Limb (tissue), 2 donors: ENCODE results near the gene AP4M1.

Experiments
- DNase-seq, 2 donors: peaks; one replicate each; pipeline ENCODE4 v3.0.0-alpha.2; 2016; ENCODE audit errors: extremely low spot score in 2 of 2

AP4M1 gene

DNA sequence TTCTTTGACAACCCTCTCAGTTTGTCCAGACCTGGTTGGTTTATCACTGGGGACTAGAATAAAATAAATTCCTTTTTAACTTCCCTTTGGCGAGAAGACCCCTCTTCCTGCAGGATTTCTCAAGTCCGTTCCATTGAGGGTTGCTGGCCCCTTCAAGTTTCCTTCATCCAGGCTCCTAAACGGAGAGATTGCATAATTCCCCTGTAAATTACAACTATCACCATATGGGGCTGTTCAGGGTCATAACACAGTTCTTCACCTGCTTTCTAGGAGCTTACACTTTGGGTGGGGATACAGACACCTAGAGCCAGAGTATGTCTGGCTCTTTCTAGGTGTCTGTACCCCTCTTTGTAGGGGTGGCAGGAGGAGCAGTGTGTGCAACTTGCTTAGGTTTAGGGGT is 15.9 kb upstream of the AP4M1 start:
- DNase-seq, result no peak

DNA sequence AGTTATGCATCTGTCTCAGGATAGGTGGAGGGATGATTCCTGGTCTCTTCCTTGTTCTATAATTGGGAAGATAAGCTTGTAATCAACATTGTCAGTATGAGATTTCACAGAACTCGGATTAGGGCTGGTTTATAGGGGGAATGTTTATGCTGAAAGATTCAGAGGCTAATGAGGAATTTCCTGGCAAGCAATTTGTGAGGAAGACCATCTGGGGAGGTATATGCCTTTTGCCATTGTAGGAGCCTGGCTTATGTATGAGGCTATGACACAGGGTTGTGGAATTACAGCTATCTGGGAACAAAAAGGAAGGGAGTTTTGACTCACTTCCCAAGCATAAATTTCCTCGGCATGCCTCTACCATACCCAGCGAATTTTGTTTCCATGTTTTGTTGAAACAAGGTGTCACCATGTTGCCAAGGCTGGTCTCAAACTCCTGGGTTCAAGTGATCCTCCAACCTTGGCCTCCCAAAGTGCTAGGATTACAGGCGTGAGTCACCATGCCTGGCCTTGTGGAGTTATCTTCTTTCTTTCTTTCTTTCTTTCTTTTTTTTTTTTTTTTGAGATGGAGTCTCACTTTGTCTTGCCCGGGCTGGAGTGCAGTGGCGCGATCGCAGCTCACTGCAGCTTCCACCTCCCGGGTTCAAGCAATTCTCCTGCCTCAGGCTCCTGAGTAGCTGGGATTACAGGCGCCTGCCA is 14.2 kb upstream of the AP4M1 start:
- no peak for DNase-seq

- DNase-seq, result no peak
These were observed 13.3 kb upstream of the AP4M1 start for GRCh38 chr7:100088095-100088620.

DNA sequence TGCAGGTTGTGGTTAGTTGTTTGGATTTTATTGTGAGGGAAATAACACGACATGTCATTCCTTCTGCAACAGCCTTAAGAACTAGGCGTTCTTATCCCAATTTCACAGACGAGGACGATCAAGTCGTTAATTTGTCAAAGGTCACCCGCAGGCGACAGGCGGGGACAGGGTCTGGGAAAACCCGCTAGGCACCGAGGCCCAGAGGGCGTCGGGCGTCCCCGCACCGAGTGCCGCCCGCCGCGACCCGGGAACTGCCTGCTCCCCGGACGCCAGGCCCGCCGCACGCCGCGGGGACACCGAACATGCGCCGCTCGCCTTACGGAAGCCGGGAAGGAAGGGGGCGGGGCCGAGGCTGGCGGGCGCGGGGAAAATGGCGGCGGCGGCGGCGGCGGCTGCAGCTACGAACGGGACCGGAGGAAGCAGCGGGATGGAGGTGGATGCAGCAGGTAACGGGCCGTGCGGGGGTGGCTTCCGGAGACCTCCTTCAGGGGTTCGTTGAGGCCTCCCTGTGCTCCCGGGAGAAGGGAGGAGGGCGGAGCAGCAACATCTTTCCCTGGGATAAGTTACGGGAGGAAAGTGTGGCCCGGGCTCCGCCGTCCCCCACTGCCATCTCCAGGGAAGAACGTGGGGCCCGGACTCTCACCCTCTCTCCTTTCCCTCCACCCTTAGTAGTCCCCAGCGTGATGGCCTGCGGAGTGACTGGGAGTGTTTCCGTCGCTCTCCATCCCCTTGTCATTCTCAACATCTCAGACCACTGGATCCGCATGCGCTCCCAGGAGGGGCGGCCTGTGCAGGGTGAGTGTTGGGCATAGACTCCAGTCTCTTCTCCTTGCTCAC is 12.6 kb upstream of the AP4M1 start, which contains the start of gene COPS6:
TSS of gene COPS6 (plus strand) at position 349 of the 837 bp plus-strand sequence. CDS start at position 371, 22 bp downstream.
- DNase-seq, result peak; percentile 62 to 91

DNA sequence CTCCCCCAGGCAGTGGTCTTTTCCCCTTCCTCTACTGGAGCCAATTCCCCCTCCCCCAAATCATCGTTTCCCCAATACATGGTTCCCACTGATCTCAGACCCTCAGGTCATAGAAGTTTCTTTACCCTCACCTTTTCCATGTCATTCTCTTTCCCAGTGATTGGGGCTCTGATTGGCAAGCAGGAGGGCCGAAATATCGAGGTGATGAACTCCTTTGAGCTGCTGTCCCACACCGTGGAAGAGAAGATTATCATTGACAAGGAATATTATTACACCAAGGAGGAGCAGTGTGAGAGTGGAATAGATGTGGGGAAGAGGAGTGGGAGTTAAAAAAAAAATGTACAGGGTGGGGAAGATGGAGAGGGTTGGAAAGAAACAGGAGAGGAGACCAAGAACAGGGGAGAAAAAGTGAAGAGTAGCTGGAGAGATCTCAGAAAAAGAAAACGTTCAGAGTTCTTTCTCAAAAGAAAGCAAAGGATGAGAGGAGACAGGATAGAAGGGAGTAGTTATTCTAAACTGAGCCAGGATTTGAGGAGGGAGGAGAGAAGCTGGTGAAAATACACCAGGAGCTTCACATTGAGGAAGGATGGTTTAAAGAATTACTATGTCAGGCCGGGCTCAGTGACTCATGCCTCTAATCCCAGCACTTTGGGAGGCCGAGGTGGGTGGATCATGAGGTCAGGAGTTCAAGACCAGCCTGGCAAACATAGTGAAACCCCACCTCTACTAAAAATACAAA is 11.8 kb upstream of the AP4M1 start:
- DNase-seq, result no peak

GRCh38 chr7:100090527-100091410 is 10.7 kb upstream of the AP4M1 start:
- no peak for DNase-seq

DNA sequence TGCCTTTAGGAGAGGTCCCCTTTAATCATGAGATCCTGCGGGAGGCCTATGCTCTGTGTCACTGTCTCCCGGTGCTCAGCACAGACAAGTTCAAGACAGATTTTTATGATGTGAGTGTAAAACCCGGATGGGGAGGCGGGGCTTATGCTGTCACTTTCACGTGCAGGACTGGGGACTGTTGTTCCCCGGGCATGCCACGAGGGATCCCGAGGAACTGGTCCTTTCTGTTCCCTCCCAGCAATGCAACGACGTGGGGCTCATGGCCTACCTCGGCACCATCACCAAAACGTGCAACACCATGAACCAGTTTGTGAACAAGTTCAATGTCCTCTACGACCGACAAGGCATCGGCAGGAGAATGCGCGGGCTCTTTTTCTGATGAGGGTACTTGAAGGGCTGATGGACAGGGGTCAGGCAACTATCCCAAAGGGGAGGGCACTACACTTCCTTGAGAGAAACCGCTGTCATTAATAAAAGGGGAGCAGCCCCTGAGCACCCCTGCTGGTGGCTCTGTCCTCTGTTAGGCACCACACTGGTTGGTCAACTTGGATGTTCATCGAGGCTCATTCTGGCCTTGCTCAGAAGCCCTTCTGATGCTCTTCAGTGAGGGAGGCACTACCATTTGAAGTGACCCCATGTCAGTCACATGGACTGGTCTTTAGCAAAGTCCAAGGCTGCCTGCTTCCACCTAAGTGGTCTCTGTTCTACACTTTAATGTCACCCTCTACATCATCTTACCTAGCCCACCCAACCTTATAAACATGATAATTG is 9.8 kb upstream of the AP4M1 start:
- no peak for DNase-seq

DNA sequence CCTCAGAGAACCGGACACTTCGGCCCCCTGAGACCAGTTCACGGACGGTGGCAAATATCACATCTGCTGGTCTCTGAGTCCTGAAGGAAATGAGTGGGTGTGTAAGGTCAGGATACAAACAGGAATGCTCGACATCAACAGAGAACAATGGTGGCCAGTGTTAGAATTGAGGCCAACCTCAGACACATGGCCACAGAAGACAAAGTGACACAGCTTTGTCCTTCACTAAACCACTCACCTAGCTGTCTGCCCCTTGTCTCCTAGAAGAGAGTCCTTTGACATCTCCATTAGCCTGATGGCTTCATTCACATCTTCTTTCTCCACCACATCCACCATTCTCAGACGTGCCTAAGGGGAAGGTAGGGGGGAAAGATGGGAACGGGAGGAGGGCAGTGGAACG is 8.4 kb upstream of the AP4M1 start:
- DNase-seq, result no peak

DNA sequence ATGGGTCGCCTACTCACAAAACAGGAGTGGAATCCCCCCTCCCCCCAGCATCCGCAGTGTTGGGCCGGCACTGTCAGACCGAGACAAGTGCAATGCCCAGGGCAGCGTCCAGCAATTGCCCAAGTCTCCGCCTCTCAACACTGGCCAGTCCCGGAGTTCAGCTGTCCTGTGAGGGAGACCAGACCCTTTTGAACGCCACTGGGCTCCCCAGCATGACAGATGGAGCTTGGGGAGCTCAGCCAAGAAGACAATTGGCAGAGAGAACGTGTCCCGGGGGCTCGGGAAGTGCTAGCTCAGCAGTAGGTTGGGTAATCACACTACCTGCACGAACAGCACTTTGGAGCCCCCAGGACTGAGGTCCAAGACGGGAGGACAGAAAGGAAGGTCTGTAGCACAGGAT is 7.9 kb upstream of the AP4M1 start:
- no peak for DNase-seq

GRCh38 chr7:100093925-100094486 is 7.4 kb upstream of the AP4M1 start:
- DNase-seq, result no peak

DNA sequence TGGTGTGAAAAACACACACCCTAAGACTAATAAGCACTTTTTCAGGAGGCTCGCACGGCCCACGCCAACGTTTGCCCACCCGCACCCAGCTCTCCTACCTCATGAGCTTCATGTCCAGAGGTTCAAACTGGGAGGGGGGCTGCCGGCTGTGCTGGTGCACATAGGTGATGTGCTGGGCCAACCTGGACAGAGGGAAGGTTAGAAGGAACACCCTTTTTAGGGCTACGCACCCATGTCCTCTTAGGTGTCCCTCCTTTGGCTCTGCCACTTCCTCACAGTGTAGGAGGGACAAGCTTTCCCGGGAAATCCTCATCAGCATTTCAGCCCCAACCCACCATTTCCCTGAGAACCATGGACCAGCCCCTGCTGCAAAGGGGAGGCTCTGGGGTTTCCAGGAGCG is 6.2 kb upstream of the AP4M1 start:
- no peak for DNase-seq

GRCh38 chr7:100095704-100096103 is 5.7 kb upstream of the AP4M1 start:
- DNase-seq, result no peak

DNA sequence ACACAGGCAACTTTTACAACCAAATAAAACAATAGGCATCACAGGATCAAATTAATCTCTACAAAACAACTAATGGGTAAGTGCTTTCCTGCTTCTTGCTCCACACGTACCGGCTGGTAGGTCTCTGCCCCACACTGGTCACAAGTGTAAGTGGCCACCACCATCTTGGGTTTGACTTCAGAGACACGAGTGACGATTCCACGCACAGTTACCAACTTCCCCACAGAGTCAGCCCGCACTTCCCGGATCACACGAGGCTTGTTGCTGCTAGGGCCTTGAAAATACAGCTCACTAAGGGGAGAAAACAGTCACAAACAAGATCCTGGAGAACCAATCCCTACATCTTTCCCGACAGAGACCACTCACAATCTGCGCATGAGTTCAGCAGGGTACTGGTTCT is 2.5 kb upstream of the AP4M1 start:
- no peak for DNase-seq

- no peak for DNase-seq
These were observed 2.0 kb upstream of the AP4M1 start for GRCh38 chr7:100099452-100099851.

DNA sequence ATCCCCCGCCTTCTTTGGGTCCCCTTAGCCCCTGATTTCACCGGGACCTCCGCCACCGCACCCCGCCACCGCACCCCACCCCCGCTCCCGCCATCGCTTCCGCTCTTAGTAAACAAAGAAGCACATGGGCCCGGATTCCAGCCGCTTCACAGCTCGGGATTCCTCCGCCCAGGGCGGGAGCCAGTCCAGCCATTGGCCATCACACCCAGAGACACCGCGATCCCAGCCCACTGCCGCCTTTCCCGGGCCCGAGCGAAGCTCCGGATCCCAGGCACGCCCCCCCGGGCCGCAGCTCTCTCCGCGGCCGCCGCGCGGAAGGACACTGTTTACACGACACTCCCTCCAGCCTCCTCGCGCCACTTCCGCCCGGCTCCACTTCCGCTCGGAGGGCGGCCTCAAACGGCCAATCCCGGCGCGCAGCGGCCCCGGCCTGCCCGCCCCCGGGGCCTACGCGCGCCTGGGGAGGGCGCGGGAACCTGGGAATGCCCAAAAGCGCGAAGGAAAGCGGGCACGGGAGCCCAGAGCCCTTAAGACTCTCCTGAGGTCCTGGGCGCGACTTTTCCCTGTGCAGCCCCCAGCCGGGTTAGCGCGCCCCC is 925 bp upstream of the AP4M1 start:
- peak; percentile 92 to 97 for DNase-seq

DNA sequence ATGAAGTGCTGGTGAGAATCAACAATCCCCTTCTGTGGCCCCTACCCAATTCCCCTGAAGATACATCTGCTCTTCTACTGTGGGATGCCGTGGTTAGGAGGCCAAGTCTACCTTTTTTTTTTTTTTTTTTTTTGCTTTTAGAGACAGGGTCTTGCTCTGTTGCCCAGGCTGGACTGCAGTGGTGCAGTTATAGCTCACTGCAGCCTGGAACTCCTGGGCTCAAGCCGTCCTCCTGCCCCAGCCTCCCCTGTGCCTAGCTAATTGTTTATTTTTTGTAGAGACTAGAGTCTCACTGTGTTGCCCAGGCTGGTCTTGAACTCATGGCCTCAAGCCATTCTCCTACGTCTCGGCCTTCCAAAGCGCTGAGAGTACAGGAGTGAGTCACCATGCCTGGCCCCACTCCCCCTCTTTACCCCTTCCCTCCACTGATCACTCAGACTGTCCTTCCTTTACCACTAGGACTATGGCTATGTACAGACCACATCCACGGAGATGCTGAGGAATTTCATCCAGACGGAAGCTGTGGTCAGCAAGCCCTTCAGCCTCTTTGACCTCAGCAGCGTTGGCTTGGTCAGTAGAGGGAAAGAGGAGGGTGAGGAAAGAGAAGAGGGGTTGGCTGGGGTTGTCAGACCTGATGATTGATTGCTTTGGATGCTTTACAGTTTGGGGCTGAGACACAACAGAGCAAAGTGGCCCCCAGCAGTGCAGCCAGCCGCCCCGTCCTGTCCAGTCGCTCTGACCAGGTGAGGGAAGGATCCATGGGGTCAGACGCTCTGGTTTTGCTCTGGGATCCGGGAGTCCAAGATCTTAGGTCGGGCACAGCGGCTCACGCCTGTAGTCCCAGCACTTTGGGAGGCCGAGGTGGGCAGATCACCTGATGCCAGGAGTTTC is 1.8 kb downstream of the AP4M1 start:
- DNase-seq, result no peak

GRCh38 chr7:100105534-100105933 is 4.1 kb downstream of the AP4M1 start:
- DNase-seq, result no peak

DNA sequence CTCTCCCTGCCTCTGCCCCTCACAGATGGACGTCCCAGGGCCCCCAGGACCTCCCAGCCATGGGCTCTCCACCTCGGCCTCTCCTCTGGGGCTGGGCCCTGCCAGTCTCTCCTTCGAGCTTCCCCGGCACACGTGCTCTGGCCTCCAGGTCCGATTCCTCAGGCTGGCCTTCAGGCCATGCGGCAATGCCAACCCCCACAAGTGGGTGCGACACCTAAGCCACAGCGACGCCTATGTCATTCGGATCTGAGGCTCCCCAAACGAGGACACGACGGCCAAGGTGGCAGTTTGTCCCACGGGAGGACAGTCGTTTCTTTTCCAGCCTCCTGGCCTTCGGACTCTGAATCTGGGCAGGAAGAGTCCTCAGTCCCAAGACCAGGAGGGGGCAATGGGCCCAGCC is 5.2 kb downstream of the AP4M1 start:
- DNase-seq, result no peak
